Mesenchymal stem cell (in vitro differentiated cells and primary cell): ENCODE results near the gene XAB2.

Source experiments
- DNase-seq: peaks from one replicate; pipeline ENCODE4 v3.0.0-alpha.2; 2013
- H2AFZ ChIP-seq: one replicate; pipeline ENCODE4 v1.6.1; 2013; ENCODE audit warnings: low read depth, mild to moderate bottlenecking, control low read depth, inconsistent platforms, low read length, moderate library complexity
- H2AK5ac ChIP-seq: 2 replicates; pipeline ENCODE4 v1.6.1; 2013; ENCODE audit warnings: low read length, moderate library complexity, mild to moderate bottlenecking, inconsistent platforms; ENCODE audit not compliant: severe bottlenecking
- H2BK120ac ChIP-seq: one replicate; pipeline ENCODE4 v1.6.1; 2013; ENCODE audit warnings: low read depth, mild to moderate bottlenecking, inconsistent platforms, low read length, moderate library complexity
- H2BK12ac ChIP-seq, 2 experiments: one replicate each; pipeline ENCODE4 v1.6.1; 2013; ENCODE audit warnings: inconsistent platforms in 2 of 2, low read length in 2 of 2, mild to moderate bottlenecking in 2 of 2, moderate library complexity in 2 of 2, control low read depth in 1 of 2
- H2BK15ac ChIP-seq: one replicate; pipeline ENCODE4 v1.6.1; 2013; ENCODE audit warnings: mild to moderate bottlenecking, low read depth, inconsistent platforms; ENCODE audit not compliant: poor library complexity, severe bottlenecking
- H2BK5ac ChIP-seq: 2 replicates; pipeline ENCODE4 v1.6.1; 2013; ENCODE audit warnings: low read depth, mild to moderate bottlenecking, low read length, control low read depth, inconsistent platforms; ENCODE audit not compliant: poor library complexity, severe bottlenecking
- H3K14ac ChIP-seq, 2 experiments: one replicate each; pipeline ENCODE4 v1.6.1; 2013; ENCODE audit warnings: inconsistent platforms in 2 of 2, low read length in 2 of 2, control low read depth in 1 of 2, mild to moderate bottlenecking in 1 of 2, moderate library complexity in 1 of 2
- H3K18ac ChIP-seq, 2 experiments: one replicate each; pipeline ENCODE4 v1.6.1; 2013; ENCODE audit warnings: inconsistent platforms in 2 of 2, low read length in 2 of 2, control low read depth in 1 of 2, low read depth in 1 of 2, mild to moderate bottlenecking in 1 of 2
- H3K23ac ChIP-seq, 2 experiments: one replicate each; pipeline ENCODE4 v1.6.1; 2013; ENCODE audit warnings: inconsistent platforms in 2 of 2, low read length in 2 of 2, mild to moderate bottlenecking in 2 of 2, moderate library complexity in 2 of 2, control low read depth in 1 of 2
- H3K27ac ChIP-seq: 2 replicates; pipeline ENCODE4 v1.5.1; 2013; ENCODE audit warnings: mild to moderate bottlenecking, moderate library complexity, low read length, control low read depth, inconsistent platforms; ENCODE audit not compliant: poor library complexity, severe bottlenecking
- H3K27me3 ChIP-seq, 2 experiments: 2 replicates each; pipeline versions ENCODE4 v1.6.1 to v1.7.0; 2013; ENCODE audit warnings: low read length in 2 of 2, mild to moderate bottlenecking in 2 of 2, moderate library complexity in 2 of 2, control low read depth in 1 of 2, inconsistent platforms in 1 of 2; ENCODE audit not compliant: control insufficient read depth in 1 of 2, insufficient read depth in 1 of 2
- H3K36me3 ChIP-seq, 2 experiments: 2 replicates each; pipeline versions ENCODE4 v1.6.1 to v1.7.0; 2013; ENCODE audit warnings: low read length in 2 of 2, control low read depth in 1 of 2, inconsistent platforms in 1 of 2, low read depth in 1 of 2, mild to moderate bottlenecking in 1 of 2; ENCODE audit not compliant: insufficient read depth in 2 of 2, control insufficient read depth in 1 of 2
- H3K4ac ChIP-seq, 2 experiments: one replicate each; pipeline ENCODE4 v1.6.1; 2013; ENCODE audit warnings: inconsistent platforms in 2 of 2, low read length in 2 of 2, mild to moderate bottlenecking in 2 of 2, moderate library complexity in 2 of 2, control low read depth in 1 of 2, low read depth in 1 of 2
- H3K4me1 ChIP-seq: 2 replicates; pipeline ENCODE4 v1.6.1; 2013; ENCODE audit warnings: low read depth, low read length, control low read depth; ENCODE audit not compliant: control insufficient read depth, insufficient read depth
- H3K4me2 ChIP-seq: 2 replicates; pipeline ENCODE4 v1.6.1; 2013; ENCODE audit warnings: low read length, mild to moderate bottlenecking, inconsistent platforms; ENCODE audit not compliant: poor library complexity, severe bottlenecking
- H3K4me3 ChIP-seq, 2 experiments: 2 replicates each; pipeline versions ENCODE4 v1.5.1 to v1.7.0; 2013; ENCODE audit warnings: low read length in 2 of 2, mild to moderate bottlenecking in 2 of 2, control low read depth in 1 of 2, low read depth in 1 of 2; ENCODE audit not compliant: insufficient read depth in 1 of 2
- H3K79me1 ChIP-seq: replicated peaks from 2 replicates; pipeline ENCODE4 v1.6.1; 2013; ENCODE audit warnings: mild to moderate bottlenecking, control low read depth, low read length, inconsistent platforms; ENCODE audit not compliant: poor library complexity, severe bottlenecking
- H3K9ac ChIP-seq: 2 replicates; pipeline ENCODE4 v1.7.0; 2013; ENCODE audit warnings: mild to moderate bottlenecking, low read length, moderate library complexity
- H3K9me3 ChIP-seq: 2 replicates; pipeline ENCODE4 v1.7.0; 2013; ENCODE audit warnings: mild to moderate bottlenecking, low read length; ENCODE audit not compliant: control insufficient read depth
- H4K8ac ChIP-seq: one replicate; pipeline ENCODE4 v1.6.1; 2013; ENCODE audit warnings: inconsistent platforms, mild to moderate bottlenecking, low read length, moderate library complexity
- H4K91ac ChIP-seq: one replicate; pipeline ENCODE4 v1.6.1; 2013; ENCODE audit warnings: mild to moderate bottlenecking, low read length, inconsistent platforms
- WGBS: methylation state at CpG from one replicate; pipeline ENCODE4 v1.1.7; 2013; ENCODE audit warnings: mixed read lengths; 5-methylcytosine and 5-hydroxymethylcytosine counted together

The XAB2 gene

GRCh38 chr19:7638802-7639465 lies 9.6 kb upstream of the XAB2 start:
- WGBS = 93% methylated on average over 12 of the region's 12 CpGs

GRCh38 chr19:7637374-7638256 lies 8.3 kb upstream of the XAB2 start:
- 45% methylated on average over 22 of the region's 30 CpGs for WGBS
- H3K9me3 ChIP-seq = no peaks in the 10 kb centered on the region
- peaks cover 0 to 45% of the 10 kb centered on the region in 2 experiments for H3K36me3 ChIP-seq

More at GRCh38 chr19:7638802-7639465, 9.6 kb upstream of the XAB2 start:
- Histone ChIP-seq H3K9ac (no peak overlapping the region), H3K14ac (no peak overlapping the region), H3K4me1 (peaks cover 20% of the 10 kb centered on the region), H2AK5ac (no peak overlapping the region), H2BK15ac (no peak overlapping the region), H3K27ac (no peak overlapping the region), H3K18ac (no peak overlapping the region), H3K4me2 (no peak overlapping the region), H3K4me3 (no peak overlapping the region), H3K9me3 (no peaks in the 10 kb centered on the region), H2BK5ac (no peak overlapping the region), H4K8ac (no peak overlapping the region), H2BK120ac (no peak overlapping the region), H4K91ac (no peak overlapping the region), H3K36me3 (peaks cover 0 to 41% of the 10 kb centered on the region in 2 experiments), H2AFZ (no peak overlapping the region), H3K4ac (no peak overlapping the region), H3K23ac (no peak overlapping the region), H3K79me1 (peaks cover 15% of the 10 kb centered on the region), H2BK12ac (no peak overlapping the region), H3K27me3 (peaks cover 0 to 42% of the 10 kb centered on the region in 2 experiments)
- no peak for DNase-seq

GRCh38 chr19:7636691-7637373 lies 7.5 kb upstream of the XAB2 start, which contains the start of gene STXBP2:
Gene STXBP2, plus strand, starts transcription at chr19:7637110. Its CDS starts 40 bp downstream, at chr19:7637150.
- WGBS = 16% methylated on average over 57 of the region's 61 CpGs
- Histone ChIP-seq H3K79me1 (peaks cover 33% of the 10 kb centered on the region), H3K9ac (no peak within 1 kb of the TSS), H3K4me1 (peaks cover 22% of the 10 kb centered on the region), H3K18ac (no peak within 1 kb of the TSS), H2BK5ac (no peak within 1 kb of the TSS), H4K91ac (peak within 1 kb of the TSS; percentile 39), H3K36me3 (peaks cover 1 to 45% of the 10 kb centered on the region in 2 experiments), H2AFZ (no peak within 1 kb of the TSS), H3K9me3 (no peaks in the 10 kb centered on the region), H3K27me3 (peaks cover 0 to 42% of the 10 kb centered on the region in 2 experiments), H3K23ac (no peak within 1 kb of the TSS), H3K4ac (peak within 1 kb of the TSS; percentile 18 to 28), H3K14ac (no peak within 1 kb of the TSS), H2BK12ac (no peak within 1 kb of the TSS), H3K4me2 (peak within 1 kb of the TSS; percentile 61), H2AK5ac (no peak within 1 kb of the TSS), H4K8ac (peak within 1 kb of the TSS; percentile 81), H3K4me3 (peak within 1 kb of the TSS in 1 of 2 experiments; percentile 72), H2BK15ac (peak within 1 kb of the TSS; percentile 76), H3K27ac (no peak within 1 kb of the TSS), H2BK120ac (peak within 1 kb of the TSS; percentile 19)
- DNase-seq = peak; percentile 39

More at GRCh38 chr19:7637374-7638256, 8.3 kb upstream of the XAB2 start:
- H2AK5ac ChIP-seq = no peak overlapping the region
- H2BK5ac ChIP-seq = no peak overlapping the region
- peaks cover 20% of the 10 kb centered on the region for H3K4me1 ChIP-seq
- H3K4me2 ChIP-seq = peak overlapping the region; percentile 61
- H2BK15ac ChIP-seq = peak overlapping the region; percentile 76
- no peak overlapping the region for H3K9ac ChIP-seq
- H3K18ac ChIP-seq = no peak overlapping the region
- H4K91ac ChIP-seq = peak overlapping the region; percentile 39
- H3K27ac ChIP-seq = no peak overlapping the region
- peak; percentile 16 for DNase-seq
- H2BK12ac ChIP-seq = no peak overlapping the region
- peak overlapping the region in 1 of 2 experiments; percentile 72 for H3K4me3 ChIP-seq
- H4K8ac ChIP-seq = peak overlapping the region; percentile 47
- H3K79me1 ChIP-seq = peaks cover 25% of the 10 kb centered on the region
- no peak overlapping the region for H3K23ac ChIP-seq
- H3K4ac ChIP-seq = peak overlapping the region in 1 of 2 experiments; percentile 28
- H2AFZ ChIP-seq = no peak overlapping the region
- H3K14ac ChIP-seq = no peak overlapping the region
- H2BK120ac ChIP-seq = peak overlapping the region; percentile 19
- H3K27me3 ChIP-seq = peaks cover 0 to 42% of the 10 kb centered on the region in 2 experiments
